Measurements from ENCODE around the gene KCNH8.
"Not testable (repeated sequence)": the region's sequence is repeated elsewhere in the genome, so short reads cannot be mapped to it uniquely, and the experiment has no call there.

Gene KCNH8

GRCh38 chr3:19147905-19148767, at the start of gene KCNH8:
Gene KCNH8, plus strand, starts transcription at chr3:19148510. Its CDS starts 210 bp downstream, at chr3:19148720.
- no peak for DNase-seq

DNA sequence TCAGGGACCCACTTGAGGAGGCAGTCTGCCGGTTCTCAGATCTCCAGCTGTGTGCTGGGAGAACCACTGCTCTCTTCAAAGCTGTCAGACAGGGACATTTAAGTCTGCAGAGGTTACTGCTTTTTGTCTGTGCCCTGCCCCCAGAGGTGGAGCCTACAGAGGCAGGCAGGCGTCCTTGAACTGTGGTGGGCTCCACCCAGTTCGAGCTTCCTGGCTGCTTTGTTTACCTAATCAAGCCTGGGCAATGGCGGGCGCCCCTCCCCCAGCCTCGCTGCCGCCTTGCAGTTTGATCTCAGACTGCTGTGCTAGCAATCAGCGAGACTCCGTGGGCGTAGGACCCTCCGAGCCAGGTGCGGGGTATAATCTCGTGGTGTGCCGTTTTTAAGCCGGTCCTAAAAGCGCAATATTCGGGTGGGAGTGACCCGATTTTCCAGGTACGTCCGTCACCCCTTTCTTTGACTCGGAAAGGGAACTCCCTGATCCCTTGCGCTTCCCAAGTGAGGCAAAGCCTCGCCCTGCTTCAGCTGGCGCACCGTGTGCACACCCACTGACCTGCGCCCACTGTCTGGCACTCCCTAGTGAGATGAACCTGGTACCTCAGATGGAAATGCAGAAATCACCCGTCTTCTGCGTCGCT, 45.5 kb upstream of the KCNH8 start:
- DNase-seq: not testable (repeated sequence)

DNA sequence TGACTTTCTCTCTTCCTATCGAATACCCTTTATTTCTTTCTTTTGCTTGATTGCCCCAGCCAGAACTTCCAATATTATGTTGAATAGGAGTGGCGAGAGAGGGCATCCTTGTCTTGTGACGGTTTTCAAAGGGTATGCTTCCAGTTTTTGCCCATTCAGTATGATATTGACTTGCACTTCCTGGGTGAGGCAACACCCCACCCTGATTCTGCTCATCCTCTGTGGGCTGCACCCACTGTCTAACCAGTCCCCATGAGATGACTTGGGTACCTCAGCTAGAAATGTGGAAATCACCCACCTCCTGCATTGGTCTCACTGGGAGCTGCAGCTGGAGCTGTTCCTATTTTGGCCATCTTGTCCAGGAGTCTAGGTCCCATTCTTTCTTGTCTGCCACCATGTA, 44.8 kb upstream of the KCNH8 start:
- DNase-seq: no peak

GRCh38 chr3:19104459-19104858, 43.9 kb upstream of the KCNH8 start:
- no peak for DNase-seq

GRCh38 chr3:19105826-19106225, 42.5 kb upstream of the KCNH8 start:
- DNase-seq: no peak

- DNase-seq: no peak
Measured at GRCh38 chr3:19106307-19106706, 42.0 kb upstream of the KCNH8 start.

GRCh38 chr3:19107719-19108118, 40.6 kb upstream of the KCNH8 start:
- no peak for DNase-seq

DNA sequence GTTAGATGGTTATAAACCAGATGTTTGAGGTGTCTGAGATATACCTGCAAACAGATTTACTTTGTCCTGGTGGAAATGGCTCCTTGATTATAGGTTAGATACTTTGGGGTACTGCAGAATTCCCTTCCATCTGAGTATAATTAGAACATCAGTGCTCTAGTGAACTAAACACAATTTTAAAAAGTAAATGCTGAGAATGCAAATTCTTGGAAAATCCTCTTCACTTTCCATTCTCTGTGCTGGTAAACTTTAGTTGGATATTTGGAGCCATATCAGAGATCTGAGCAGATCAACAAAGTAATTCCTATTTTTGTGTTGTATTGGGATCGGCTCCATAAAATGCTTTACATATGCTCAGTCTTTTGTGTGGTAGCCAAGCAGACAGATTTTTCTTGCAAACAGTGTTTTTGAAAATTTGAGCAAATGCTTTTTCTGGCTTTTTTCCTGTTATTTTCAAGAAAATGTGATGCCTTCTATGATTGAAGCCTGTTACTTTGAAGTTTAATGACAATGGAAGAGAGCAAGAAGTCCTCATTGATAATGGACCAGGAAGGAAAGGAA, 37.9 kb upstream of the KCNH8 start:
- no peak for DNase-seq

DNA sequence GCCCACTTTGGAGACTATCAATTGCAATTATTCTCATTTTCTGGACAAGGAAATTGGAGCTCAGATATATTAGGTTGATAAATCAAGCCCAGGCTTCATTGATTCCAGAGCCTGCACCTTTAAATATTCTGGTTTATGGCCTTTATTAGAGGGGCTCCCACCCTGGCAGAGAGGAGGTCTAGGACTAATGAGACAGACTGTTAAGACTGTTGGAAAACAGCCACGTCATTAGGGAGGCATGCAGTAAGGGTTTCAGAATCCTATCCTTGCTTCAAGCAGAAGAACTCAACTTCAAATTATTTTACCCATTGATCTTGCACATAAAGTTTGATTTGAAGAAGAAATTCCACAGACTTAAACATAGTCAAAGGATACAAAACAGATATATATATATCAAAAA, 33.8 kb upstream of the KCNH8 start:
- no peak for DNase-seq

GRCh38 chr3:19116239-19116638, 32.1 kb upstream of the KCNH8 start:
- no peak for DNase-seq

DNA sequence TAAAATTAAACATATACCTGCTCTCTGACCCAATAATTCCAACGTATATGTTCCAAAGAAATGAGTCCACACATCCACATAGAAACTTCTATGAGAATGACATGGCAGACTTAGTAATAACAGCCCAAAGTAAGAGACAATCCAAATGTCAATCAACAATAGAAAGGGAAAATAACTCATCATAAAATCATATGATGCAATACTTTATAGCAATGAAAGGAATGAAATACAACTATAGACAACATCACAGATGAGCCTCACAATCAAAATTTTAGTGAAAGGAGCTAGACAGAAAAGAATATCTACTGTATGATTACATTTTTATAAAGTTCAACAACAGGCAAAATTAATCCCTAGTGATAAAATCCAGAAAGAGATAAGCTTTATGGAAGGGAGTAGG, 23.6 kb upstream of the KCNH8 start:
- no peak for DNase-seq

DNA sequence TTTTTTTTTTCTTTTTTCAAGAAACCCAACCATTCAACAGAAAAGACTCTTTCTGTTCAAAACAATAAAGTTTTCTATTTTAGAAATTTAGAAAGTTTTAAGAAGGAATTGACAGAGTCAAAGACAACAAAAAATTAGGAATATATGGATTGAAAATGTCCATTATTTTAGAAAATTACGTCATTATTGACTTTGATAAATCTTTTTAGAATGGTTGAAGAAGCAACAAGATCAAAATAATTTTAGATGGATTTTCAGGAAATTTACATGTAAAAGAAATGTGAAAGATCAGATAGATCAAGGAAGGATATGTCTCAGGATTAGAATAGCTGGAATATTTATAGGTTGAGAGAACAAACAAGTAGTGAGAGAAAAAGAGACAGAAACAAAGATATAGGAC, 8.4 kb upstream of the KCNH8 start:
- DNase-seq: no peak

DNA sequence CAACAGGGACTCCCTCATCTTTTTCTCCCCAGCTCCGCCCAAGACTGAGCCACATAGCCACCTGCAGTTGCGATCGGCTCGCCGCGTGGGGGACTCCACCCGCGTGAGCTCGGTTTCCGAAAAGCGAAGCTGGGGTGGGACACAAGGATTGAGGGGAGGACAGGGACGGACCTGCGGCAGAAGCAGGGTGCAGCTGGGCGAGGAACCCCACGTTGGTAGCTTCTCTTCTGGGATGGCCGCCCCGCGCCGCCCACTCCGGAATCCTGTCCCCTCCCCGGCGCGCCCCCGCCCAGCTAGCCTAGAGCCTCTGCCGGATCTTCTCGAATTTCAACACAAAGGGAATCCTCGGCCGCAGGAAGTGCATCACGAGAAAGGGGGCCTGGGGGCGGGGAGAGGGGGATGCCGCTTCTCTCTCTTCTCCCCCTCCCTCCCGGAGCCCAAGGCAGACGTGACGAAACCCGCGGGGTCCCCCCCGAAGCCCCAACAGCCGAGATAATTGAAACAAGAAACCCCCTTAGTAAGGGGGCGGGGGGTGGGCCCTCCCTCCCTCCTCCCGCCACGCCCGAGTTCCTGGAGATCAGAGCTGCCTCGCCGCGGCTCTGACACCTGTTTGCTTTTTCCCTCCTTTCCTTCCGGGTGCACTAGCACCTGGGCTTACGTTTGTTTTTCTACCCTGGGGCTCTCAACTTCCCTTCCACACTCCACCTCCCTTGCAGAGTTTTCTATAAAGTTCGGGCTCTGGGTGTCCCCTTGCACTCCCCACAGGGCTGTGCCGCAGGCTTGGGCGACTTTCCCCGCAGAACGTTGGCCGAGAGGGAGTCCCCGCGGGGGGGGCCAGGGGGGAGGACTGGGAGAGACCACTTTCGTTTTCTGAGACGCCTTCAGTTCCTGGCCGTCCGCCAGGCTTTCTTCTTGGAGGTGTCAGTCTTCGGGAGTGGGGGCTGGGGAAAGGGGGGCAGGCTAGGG, 1.3 kb upstream of the KCNH8 start:
- DNase-seq: peak; percentile 46

DNA sequence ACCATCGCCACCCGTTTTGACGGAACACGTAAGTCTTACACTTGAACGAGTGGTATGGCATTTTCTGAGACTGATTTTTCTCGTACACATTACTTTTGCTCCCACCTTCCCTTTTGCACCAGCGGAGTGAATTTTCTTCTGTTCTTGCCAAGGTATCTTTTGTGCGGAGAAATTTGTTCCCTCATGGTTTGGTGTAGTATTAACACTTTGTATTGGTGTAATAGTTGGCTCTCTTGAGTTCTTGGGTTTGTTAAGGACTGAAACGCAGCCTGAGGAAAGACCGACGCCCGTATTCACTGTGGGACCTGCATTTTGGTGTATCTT, 420 bp downstream of the KCNH8 start:
- DNase-seq: no peak

DNA sequence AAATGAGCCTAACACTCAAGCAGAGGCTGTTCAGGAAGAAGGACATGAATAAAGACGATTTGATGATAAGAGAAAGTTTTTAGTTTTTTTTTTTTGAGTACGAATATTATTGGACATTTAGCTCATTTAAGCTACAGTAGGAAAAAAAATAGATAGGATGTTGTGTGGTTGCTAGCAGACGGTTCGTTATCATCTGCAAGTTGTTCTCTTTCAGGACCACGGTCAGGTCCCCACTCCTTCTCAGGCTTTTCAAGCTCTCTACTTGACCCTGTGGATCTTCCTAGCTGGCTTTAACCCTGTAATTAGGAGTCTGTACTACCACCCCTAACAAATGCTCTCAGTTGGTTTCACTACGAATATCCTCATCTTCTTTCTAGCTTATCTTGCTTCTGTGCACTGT, 1.1 kb downstream of the KCNH8 start:
- DNase-seq: no peak

- DNase-seq: no peak
Measured at GRCh38 chr3:19151171-19151570, 2.9 kb downstream of the KCNH8 start.

DNA sequence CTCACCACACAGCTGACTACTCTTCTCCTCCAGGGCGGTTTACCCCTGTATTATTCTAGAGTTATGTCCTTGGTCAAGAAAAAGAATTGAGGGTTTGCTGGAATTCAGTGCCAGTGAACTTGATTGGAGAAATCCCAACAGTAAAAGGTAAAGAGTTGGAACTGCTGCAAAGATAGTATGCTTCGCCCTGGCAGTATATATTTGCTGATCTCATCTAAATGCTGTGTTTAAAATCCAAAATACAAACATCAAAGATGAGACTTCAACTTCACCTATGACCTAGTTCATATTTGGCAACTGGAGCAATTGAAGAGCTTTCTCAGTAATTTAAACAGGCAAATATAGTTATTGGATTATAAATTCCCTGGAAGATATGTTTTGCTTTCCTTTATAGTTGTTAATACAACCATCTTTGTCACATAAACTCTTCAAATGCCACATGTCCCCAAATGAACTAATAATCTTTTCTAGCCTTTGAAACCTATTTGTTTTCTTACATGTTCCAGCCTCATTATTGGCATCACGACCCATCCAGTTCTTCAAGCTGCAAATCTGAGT, 6.5 kb downstream of the KCNH8 start:
- DNase-seq: no peak

GRCh38 chr3:19155375-19155774, 7.1 kb downstream of the KCNH8 start:
- no peak for DNase-seq

- DNase-seq: no peak
Measured at GRCh38 chr3:19159966-19160635, 11.8 kb downstream of the KCNH8 start.

- DNase-seq: no peak
Measured at GRCh38 chr3:19165654-19166053, 17.3 kb downstream of the KCNH8 start.

- no peak for DNase-seq
Measured at GRCh38 chr3:19171794-19172193, 23.5 kb downstream of the KCNH8 start.

DNA sequence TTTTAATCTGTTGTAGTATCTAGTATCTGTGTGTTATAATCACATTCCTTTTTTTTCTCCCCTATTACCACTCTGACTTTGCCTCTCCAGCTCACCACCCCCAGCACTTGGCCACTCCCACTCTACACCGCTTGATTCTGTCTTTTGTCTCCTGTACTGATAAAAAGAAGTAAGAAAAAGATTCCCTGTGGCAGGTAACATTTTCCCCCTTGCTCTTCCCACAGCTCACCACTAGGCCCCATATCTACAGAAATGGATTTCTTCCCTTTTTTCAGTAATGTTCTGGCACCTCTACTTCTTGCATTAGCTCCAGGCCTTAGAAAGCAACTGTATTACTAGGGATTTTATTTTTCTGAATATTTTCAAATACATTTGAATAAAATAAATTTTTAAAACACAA, 25.6 kb downstream of the KCNH8 start:
- DNase-seq: no peak

Data from DMS 273 treated with DMSO at 0.1 percent for 48 hours (cell line).